ENCODE measurements around the gene VCL.
"Not testable (repeated sequence)": the region's sequence is repeated elsewhere in the genome, so short reads cannot be mapped to it uniquely, and the experiment has no call there.

Gene VCL

DNA sequence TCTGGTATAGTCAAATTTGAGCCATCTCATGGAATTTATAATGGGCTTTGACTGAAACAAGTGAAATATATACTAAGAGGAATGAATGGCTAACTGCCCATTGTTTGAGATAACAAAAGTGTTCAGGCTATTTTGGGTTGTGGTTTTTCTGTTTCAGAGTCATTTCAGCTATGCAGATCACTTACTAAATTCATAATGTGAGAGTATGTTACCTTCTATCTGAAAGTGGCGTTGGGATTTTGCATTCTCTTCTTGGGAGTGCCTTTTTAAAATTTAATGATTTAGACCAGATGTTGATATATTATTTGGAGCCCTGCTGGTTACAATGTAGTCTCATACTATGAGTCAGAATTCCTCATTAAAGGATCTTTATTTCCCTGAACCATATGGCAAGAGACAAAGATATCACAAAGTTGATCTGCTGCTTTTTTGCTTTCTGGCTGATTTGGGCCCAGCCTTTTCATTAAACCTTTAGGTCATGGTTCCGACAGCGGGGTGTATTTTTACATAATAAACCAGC, 10.4 kb downstream of the VCL start:
- no peak for DNase-seq (ENCODE audit: low read depth)
- TF ChIP-seq, protein P1, sequence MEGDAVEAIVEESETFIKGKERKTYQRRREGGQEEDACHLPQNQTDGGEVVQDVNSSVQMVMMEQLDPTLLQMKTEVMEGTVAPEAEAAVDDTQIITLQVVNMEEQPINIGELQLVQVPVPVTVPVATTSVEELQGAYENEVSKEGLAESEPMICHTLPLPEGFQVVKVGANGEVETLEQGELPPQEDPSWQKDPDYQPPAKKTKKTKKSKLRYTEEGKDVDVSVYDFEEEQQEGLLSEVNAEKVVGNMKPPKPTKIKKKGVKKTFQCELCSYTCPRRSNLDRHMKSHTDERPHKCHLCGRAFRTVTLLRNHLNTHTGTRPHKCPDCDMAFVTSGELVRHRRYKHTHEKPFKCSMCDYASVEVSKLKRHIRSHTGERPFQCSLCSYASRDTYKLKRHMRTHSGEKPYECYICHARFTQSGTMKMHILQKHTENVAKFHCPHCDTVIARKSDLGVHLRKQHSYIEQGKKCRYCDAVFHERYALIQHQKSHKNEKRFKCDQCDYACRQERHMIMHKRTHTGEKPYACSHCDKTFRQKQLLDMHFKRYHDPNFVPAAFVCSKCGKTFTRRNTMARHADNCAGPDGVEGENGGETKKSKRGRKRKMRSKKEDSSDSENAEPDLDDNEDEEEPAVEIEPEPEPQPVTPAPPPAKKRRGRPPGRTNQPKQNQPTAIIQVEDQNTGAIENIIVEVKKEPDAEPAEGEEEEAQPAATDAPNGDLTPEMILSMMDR (IDR thresholded peaks at IDR 0.05; ENCODE audit: control insufficient read depth, extremely low read depth, insufficient read depth), result no peak
- no peak overlapping the region for H3K4me3 ChIP-seq (ENCODE audit: low read depth, low read length)

DNA sequence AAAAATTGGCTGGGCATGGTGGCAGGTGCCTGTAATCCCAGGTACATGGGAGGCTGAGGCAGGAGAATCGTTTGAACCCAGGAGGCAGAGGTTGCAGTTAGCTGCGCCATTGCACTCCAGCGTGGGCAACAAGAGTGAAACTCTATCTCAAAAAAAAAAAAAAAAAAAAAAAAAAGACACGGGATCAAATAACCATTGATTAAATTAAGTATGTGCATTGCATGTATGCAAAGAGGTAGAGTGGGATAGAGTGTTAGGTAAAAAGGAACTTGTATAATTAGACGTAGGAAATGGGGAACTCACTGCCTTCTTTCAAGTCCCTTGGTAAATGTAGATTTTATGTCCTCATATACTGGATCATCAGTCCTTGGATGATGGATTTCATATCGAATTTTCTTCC, 13.1 kb downstream of the VCL start:
- H3K4me3 ChIP-seq (ENCODE audit: low read depth, low read length), result no peak overlapping the region
- TF ChIP-seq, protein P1 (IDR thresholded peaks at IDR 0.05; ENCODE audit: control insufficient read depth, extremely low read depth, insufficient read depth), result no peak
- no peak for DNase-seq (ENCODE audit: low read depth)

GRCh38 chr10:74011770-74012169, 13.9 kb downstream of the VCL start:
- no peak overlapping the region for H3K4me3 ChIP-seq (ENCODE audit: low read depth, low read length)
- TF ChIP-seq, protein P1 (IDR thresholded peaks at IDR 0.05; ENCODE audit: control insufficient read depth, extremely low read depth, insufficient read depth), result no peak
- DNase-seq (ENCODE audit: low read depth), result no peak

GRCh38 chr10:74012480-74012879, 14.6 kb downstream of the VCL start:
- no peak for DNase-seq (ENCODE audit: low read depth)
- no peak overlapping the region for H3K4me3 ChIP-seq (ENCODE audit: low read depth, low read length)
- TF ChIP-seq, protein P1 (IDR thresholded peaks at IDR 0.05; ENCODE audit: control insufficient read depth, extremely low read depth, insufficient read depth), result no peak

- TF ChIP-seq, protein P1 (IDR thresholded peaks at IDR 0.05; ENCODE audit: control insufficient read depth, extremely low read depth, insufficient read depth), result no peak
- DNase-seq (ENCODE audit: low read depth), result no peak
- H3K4me3 ChIP-seq (ENCODE audit: low read depth, low read length), result no peak overlapping the region
These were observed 15.1 kb downstream of the VCL start for GRCh38 chr10:74013004-74013403.

DNA sequence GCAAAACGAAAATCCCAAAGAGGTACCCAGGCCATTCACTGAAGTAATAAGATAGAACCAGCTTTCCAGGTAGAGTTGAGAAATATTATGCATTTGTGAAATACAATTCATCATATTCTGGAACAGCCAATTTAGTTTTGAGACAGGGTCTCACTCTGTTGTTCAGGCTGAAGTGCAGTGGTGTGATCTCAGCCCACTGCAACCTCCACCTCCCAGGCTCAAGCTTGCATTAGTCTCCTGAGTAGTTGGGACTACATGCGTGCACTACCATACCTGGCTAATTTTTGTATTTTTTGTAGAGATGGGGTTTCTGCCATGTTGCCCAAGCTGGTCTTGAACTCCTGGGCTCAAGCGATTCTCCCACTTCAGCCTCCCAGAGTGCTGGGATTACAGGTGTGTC, 16.7 kb downstream of the VCL start:
- H3K4me3 ChIP-seq (ENCODE audit: low read depth, low read length); DNase-seq (ENCODE audit: low read depth): not testable (repeated sequence)

- TF ChIP-seq, protein P1 (IDR thresholded peaks at IDR 0.05; ENCODE audit: control insufficient read depth, extremely low read depth, insufficient read depth), result no peak
- DNase-seq (ENCODE audit: low read depth), result no peak
- H3K4me3 ChIP-seq (ENCODE audit: low read depth, low read length), result no peak overlapping the region
These were observed 20.3 kb downstream of the VCL start for GRCh38 chr10:74018241-74018640.
